Lower leg skin (tissue), 4 donors: ENCODE measurements around the gene CCDC82. TPM values are rescaled to one million over a fixed set of nuclear protein-coding genes. Genes with fewer than 3 reads are reported as not detected.

Experiments
- DNase-seq, 2 donors: peaks; one replicate each; pipeline ENCODE4 v3.0.0-alpha.2; 2019; ENCODE audit warnings: low spot score in 2 of 2
- H3K4me3 ChIP-seq: fragments of 200-600 bp; sonication (generic); 2 replicates; pipeline ENCODE4 v1.5.1; 2017; ENCODE audit warnings: mild to moderate bottlenecking, low read depth; ENCODE audit not compliant: poor library complexity, severe bottlenecking
- POLR2A ChIP-seq, 2 donors: fragments of 450-650 bp; IDR thresholded peaks; one replicate each; pipeline ENCODE4 v1.6.1; 2016 to 2017; ENCODE audit warnings: antibody characterized with exemption in 2 of 2, mild to moderate bottlenecking in 1 of 2, moderate library complexity in 1 of 2
- WGBS, 2 donors: methylation state at CpG; one replicate each; pipeline ENCODE4 v1.1.5; 2018; 5-methylcytosine and 5-hydroxymethylcytosine counted together
- intact Hi-C: fragments of 100-400 bp; cut with DNase I; formaldehyde crosslinking; loops from one replicate; pipeline ENCODE4 v1.15.0; 2023; ENCODE audit warnings: low total_unique reads
- total RNA-seq, 4 donors: library from RNA; depleted of rRNA; stranded (reverse); fragments of >200 nt; gene quantifications; one replicate each; pipeline ENCODE4 v1.1.0, GENCODE V29; 2016
- TF ChIP-seq, protein P1 (sequence below), 3 donors: fragments of 450-650 bp; IDR thresholded peaks; one replicate each; pipeline ENCODE4 v1.5.1; 2016; ENCODE audit warnings: antibody characterized with exemption in 3 of 3, mild to moderate bottlenecking in 3 of 3, moderate library complexity in 2 of 3

The CCDC82 gene
- total RNA-seq, 4 donors from 2014 or later: 5.4 to 15.2 (median 7.8) TPM

DNA sequence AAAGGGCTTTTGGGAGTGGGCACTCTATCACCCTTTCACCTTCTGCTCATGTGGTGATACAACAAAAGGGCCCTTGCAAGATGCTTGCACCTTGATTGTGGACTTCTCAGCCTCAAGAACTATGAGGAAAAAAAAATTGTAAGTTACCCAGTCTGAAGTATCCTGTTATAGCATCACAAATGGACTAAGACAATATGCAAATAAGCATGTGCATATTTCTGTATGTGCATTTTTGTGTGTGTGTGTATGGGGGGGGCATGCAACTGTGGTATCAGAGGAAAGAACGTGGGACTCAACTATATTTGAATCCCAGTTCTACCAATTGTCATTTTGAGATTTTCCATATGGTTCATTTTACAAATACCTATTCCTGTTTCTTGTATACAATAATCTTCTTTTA, 11.0 kb upstream of the CCDC82 start:
- TF ChIP-seq, protein P1, sequence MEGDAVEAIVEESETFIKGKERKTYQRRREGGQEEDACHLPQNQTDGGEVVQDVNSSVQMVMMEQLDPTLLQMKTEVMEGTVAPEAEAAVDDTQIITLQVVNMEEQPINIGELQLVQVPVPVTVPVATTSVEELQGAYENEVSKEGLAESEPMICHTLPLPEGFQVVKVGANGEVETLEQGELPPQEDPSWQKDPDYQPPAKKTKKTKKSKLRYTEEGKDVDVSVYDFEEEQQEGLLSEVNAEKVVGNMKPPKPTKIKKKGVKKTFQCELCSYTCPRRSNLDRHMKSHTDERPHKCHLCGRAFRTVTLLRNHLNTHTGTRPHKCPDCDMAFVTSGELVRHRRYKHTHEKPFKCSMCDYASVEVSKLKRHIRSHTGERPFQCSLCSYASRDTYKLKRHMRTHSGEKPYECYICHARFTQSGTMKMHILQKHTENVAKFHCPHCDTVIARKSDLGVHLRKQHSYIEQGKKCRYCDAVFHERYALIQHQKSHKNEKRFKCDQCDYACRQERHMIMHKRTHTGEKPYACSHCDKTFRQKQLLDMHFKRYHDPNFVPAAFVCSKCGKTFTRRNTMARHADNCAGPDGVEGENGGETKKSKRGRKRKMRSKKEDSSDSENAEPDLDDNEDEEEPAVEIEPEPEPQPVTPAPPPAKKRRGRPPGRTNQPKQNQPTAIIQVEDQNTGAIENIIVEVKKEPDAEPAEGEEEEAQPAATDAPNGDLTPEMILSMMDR (IDR thresholded peaks at IDR 0.05): no peak
- no peak for TF ChIP-seq POLR2A (IDR thresholded peaks at IDR 0.05)
- intact Hi-C loops: no loop called here
- 94% methylated on average over 1 of the region's 1 CpG for WGBS, 2 donors
- H3K4me3 ChIP-seq: no peak overlapping the region
- DNase-seq: no peak

DNA sequence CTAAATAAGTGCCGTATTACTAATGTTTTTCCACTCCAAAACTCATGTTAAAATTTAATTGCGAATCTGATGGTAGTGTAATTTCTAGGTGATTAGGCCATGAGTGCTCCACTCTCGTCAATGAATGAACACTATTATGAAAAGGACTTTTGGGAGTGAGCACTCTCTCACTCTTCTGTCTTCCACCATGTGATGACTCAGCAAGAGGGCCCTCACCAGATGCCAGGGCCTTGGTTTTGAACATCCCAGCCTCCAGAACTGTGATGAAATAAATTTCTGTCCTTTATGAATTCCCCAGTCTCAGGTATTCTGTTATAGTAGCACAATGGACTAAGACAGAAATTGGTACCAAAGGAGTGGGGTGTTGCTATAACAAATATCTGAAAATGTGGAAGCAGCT, 8.2 kb upstream of the CCDC82 start:
- TF ChIP-seq, protein P1 (IDR thresholded peaks at IDR 0.05): no peak
- TF ChIP-seq POLR2A (IDR thresholded peaks at IDR 0.05): no peak
- intact Hi-C loops: no loop called here
- WGBS, 2 donors: 95 to 96% methylated on average over 3 of the region's 3 CpGs
- DNase-seq: no peak
- no peak overlapping the region for H3K4me3 ChIP-seq

GRCh38 chr11:96396637-96397036, 6.9 kb upstream of the CCDC82 start:
- DNase-seq: no peak
- 45 to 52% methylated on average over 4 of the region's 4 CpGs for WGBS, 2 donors
- H3K4me3 ChIP-seq: no peak overlapping the region
- intact Hi-C loops: no loop called here
- TF ChIP-seq, protein P1 (IDR thresholded peaks at IDR 0.05): no peak
- no peak for TF ChIP-seq POLR2A (IDR thresholded peaks at IDR 0.05)

GRCh38 chr11:96394773-96395172, 5.1 kb upstream of the CCDC82 start:
- intact Hi-C loops: no loop called here
- H3K4me3 ChIP-seq: no peak overlapping the region
- no peak for DNase-seq
- TF ChIP-seq POLR2A (IDR thresholded peaks at IDR 0.05): no peak
- TF ChIP-seq, protein P1 (IDR thresholded peaks at IDR 0.05): no peak

GRCh38 chr11:96393753-96394348, 4.1 kb upstream of the CCDC82 start:
- TF ChIP-seq, protein P1 (IDR thresholded peaks at IDR 0.05): peak in 1 of 3 donors; percentile 30
- no peak for TF ChIP-seq POLR2A (IDR thresholded peaks at IDR 0.05)
- H3K4me3 ChIP-seq: no peak overlapping the region
- 2 to 10% methylated on average over 1 of the region's 1 CpG for WGBS, 2 donors
- no peak for DNase-seq
- intact Hi-C loops: no loop called here

DNA sequence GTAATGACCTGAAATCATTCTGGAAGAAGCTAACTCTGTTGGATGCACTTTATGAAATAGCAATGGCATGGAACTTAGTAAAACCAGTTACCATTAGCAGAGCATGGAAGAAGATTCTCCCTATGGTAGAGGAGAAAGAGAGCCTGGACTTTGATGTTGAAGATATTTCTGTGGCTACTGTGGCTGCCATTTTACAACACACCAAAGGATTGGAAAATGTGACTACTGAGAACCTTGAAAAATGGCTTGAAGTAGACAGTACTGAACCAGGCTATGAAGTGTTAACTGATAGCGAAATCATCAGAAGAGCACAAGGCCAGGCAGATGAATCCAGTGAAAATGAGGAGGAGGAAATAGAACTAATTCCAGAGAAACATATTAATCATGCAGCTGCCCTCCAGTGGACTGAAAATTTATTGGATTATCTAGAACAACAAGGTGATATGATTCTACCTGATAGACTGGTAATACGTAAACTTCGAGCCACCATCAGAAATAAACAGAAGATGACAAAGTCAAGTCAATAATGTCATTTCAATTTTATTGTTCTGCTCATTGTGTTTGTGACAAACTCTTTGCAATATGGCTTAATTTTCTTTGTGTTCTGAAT, 2.1 kb upstream of the CCDC82 start:
- TF ChIP-seq, protein P1 (IDR thresholded peaks at IDR 0.05): no peak
- no peak for TF ChIP-seq POLR2A (IDR thresholded peaks at IDR 0.05)
- DNase-seq: no peak
- 88 to 95% methylated on average over 3 of the region's 3 CpGs for WGBS, 2 donors
- no peak overlapping the region for H3K4me3 ChIP-seq
- intact Hi-C loops: no loop called here
